Iris pigment epithelial cell (primary cell): ENCODE data around the gene KLK15.
"Not testable (repeated sequence)": the region's sequence is repeated elsewhere in the genome, so short reads cannot be mapped to it uniquely, and the experiment has no call there.

ENCODE experiments used
- DNase-seq: peaks from one replicate; pipeline ENCODE4 v3.0.0-alpha.2; 2011; ENCODE audit warnings: low read depth

The KLK15 gene

GRCh38 chr19:50820549-50821247 is 12.7 kb downstream of the KLK15 start:
- no peak for DNase-seq

DNA sequence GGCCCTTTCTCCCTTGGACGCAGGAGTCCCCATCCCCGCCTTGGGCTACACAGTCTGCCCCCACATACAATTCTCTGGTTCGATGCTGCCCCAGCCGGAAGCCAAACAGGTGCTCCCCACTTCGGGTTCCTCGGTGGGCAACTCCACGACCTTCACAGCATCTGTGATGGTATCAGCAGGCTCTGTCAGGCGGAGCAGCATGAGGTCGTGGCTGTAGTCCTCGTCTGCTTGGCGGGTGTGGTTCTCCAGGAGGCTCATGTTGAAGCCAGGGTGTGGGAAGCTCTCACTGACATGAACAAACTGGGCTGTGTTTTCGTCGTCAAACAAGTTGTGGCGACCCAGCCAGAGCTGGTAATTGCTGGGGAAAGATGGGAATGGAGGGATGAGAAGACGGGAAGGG is 13.3 kb downstream of the KLK15 start:
- no peak for DNase-seq

GRCh38 chr19:50819636-50820035 is 13.7 kb downstream of the KLK15 start:
- no peak for DNase-seq

GRCh38 chr19:50818859-50819472 is 14.4 kb downstream of the KLK15 start:
- no peak for DNase-seq

DNA sequence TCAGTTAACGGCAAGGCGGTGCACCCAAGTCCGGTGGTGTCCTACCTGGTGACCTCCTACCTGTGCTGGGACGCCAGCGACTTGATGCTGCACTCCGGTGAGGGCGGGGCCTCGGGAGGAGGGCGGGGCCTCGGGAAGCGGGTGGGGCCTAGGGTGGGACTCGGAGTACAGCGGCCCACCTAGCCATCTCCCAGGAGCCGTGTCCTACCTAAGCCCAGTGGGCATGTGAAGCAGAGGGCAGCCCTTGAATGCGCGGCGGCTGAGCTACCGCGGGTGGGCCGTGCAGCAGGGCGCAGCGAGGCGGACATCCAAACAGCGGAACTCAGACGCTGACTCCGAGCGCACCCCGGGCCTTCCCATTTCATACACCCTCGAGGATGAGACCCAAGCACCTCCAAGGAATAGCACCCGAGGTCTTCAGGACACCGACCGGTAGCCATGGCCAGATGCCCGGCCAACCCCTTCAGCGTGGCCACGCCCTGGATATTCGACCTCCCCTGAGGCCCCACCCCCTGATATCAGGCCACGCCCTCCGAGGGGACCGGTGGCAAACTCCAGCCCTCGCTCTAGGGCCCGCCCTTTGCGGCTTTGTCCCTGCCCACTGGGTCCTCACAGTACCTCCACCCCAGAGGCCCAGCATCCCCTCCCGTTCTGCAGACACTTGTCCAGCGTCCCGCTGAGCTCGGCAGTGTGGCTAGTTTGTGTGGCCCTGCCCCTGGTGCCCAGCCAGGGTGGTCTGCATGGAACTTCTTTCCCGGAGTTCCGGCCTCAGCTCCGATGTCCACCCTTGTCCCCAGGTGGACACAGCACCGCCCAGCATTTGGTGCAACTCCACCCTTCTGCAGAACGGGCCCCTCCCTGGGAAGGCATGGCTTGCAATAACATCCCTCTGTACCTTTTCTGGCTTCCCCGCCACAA is 15.2 kb downstream of the KLK15 start:
- DNase-seq: peak; percentile 17

DNA sequence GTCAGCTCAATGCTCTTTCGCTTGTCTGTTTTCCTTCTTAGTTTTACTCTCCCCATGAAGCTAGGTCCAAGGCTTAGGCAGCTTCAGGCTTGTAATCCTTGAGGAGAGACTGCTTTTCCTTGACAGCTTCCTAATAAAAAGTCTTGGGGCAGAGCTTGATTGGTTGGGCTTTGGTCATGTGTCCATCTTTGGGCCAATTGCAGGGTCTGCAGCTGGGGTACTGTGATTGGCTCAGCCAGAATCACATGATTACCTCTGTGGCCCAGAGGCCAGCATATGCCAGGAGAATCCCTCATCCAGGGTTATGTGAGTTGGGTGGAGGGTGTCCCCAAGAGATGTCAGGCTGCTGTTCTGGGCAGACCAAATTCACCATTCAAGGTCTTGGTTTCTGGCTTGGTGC is 17.9 kb downstream of the KLK15 start:
- DNase-seq: no peak

- DNase-seq: no peak
Measured at GRCh38 chr19:50814883-50815282, 18.5 kb downstream of the KLK15 start.

GRCh38 chr19:50812474-50812873 is 20.9 kb downstream of the KLK15 start:
- DNase-seq: no peak

DNA sequence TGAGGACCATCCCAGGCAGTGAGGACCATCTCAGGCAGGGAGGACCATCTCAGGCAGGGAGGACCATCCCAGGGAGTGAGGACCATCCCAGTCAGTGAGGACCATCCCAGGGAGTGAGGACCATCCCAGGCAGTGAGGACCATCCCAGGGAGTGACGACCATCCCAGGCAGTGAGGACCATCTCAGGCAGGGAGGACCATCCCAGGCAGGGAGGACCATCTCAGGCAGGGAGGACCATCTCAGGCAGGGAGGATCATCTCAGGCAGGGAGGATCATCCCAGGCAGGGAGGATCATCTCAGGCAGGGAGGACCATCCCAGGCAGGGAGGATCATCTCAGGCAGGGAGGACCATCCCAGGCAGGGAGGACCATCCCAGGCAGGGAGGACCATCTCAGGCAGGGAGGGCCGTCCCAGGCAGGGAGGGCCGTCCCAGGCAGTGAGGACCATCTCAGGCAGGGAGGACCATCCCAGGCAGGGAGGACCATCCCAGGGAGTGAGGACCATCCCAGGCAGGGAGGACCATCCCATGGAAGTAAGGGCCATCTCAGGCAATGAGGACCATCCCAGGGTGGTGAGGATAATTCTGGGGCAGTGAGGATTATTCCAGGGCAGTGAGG is 21.6 kb downstream of the KLK15 start:
- DNase-seq: not testable (repeated sequence)

- no peak for DNase-seq
Measured at GRCh38 chr19:50808856-50809255, 24.5 kb downstream of the KLK15 start.

DNA sequence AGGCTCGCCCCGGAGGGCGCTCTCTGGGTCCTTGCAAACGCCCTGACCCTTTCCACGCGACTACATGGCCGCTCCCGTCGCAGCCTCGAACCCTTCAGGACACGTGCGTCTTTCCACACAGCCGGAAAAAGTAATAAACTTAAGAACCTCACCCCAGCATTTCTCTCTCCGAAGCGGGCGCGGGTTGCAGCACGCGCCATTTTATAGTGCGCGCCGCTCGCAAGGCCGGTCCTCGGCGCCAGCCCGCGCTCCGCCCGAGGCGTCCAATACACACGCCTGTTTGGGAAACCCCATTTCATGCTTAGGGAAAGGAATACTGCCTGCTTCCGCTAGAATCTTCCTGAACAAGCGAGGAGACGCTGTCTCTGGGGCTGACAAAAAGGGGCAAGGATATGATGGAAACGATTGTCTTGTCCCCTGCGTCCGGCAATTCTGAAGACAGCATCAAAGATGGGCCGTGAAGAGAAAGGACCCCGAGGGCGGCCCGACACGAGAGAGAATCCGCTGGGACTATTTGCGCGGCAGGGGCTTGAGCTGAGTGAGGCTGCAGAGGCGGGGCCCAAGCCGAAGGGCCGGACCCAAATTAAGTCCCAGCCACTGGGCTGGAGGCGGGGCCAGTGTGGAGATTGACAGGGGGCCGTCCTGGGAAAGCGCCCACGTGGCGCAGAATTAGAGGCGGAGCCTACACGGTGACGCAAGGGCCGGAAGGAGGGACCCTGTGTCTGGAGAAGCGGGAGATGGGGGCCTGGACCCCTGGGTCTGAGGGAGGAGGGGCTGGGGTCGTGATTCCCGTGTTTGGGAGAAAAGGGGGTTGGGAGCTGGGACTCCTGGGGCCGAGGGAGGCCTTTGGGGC is 28.7 kb downstream of the KLK15 start:
- peak; percentile 99 for DNase-seq

GRCh38 chr19:50803633-50804419 is 29.5 kb downstream of the KLK15 start:
- DNase-seq: peak; percentile 18

- no peak for DNase-seq
Measured at GRCh38 chr19:50801107-50801506, 32.3 kb downstream of the KLK15 start.

DNA sequence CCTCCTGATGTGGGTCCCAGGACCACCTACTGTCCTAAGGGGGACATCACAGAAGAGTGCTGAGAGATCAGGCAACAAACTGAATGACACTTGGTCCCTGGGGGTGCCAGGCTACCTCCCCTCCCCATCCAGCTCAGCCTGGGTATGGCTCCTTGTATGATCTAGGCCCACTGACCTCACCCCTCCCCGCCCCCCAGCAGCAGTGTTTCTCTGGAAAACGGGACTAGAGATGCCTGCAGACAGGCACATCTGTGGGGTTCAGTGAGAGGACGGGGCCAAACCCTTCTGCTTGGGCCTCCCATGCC is 33.9 kb downstream of the KLK15 start:
- DNase-seq: no peak

DNA sequence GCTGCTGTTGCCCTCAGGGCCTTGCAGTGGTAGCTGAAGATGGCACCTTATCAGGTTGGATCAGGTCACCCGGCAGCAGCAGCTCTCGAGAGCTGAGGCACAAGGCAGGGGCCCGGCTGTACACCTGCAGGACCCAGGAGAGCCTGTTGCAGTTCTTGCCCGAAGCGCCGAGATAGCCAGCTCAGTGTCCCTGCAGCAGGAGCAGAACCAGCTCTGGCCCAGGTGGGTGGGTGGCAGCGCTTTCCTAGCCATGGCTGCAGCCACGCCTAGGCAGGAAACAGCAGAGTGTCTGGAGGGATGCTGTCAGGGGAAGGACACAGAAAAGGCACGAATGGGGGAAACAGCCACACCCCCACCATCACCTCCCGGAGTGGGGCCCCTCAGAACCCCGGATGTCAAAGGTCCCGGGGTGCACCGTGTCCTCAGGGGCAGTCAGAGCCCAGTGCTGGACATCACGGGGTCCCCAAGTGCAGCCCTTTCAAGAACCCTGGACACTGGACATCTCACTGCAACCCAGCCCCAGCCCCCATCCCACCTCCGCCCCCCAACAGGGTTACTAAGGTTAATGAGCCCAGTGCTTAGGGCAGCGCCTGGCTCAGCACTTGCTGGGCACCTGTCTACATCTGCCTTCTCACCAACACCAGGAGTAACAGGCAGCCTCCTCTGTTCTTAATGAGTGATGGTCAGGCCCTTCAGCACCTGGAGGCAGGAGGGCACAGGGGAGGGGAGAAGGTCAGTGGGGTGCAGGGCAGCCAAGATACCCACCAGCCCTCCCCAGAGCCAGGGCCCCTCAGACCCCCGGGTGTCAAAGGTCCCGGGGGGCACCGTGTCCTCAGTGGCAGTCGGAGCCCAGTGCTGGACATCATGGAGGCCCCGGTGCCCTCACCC is 34.5 kb downstream of the KLK15 start:
- no peak for DNase-seq

DNA sequence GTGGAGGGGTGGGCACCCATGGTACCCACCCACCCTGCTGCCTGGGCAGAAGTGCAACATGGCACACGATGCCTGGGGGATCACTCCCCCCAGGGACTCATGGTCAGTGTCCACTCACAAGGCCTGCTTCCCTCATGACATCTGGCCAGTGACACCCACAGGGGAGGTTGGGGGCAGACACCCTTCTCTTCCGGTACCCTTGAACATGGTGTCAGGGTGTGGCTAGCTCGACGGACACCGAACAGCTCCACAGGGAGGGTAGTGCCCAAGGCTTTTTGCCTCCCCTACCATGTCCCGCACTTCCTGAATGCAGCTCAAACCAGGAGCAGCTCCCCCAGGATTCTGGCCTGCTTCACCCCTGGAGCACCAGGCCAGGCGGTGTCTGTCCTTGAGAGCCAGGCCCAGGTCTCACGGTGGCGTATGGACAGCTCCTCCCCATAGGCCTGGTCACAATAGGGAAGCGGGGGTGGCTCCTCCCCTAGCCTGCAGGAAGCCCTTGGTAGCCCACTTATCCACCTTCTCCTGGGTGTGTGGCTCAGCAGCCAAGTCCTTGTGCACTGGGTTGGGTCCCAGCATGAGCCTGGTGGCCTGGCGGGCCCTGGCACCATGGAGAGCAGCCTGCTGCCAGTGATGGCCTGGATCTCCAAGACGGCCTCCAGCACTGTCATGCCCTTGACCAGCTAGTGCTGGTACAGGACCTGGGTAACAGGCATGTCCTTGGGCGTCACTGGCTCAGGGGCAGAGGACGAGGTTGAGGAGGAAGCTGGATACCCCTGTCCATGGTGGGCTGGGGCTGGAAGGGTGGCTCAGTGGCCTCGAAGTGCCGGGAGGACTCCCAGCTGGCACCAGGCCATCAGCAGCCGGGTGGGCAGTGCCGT is 35.4 kb downstream of the KLK15 start:
- no peak for DNase-seq

DNA sequence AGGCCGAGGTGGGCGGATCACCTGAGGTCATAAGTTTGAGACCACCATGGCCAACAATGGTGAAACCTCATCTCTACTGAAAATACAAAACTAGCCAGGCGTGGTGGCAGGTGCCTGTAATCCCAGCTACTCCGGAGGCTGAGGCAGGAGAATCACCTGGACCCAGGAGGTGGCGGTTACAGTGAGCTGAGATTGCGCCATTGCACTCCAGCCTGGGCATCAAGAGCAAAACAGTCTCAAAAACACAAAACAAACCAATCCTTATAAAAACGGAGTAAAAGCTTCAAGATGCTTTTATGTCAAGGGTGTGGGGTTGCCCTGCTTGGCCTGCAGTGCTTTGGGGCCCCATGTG is 36.0 kb downstream of the KLK15 start:
- no peak for DNase-seq

GRCh38 chr19:50796634-50797428 is 36.5 kb downstream of the KLK15 start:
- DNase-seq: no peak
